Kidney epithelial cell (primary cell): ENCODE results near the gene SLC25A12. TPM values are rescaled to one million over a fixed set of nuclear protein-coding genes. Genes with fewer than 3 reads are reported as not detected.

ENCODE experiments used
- DNase-seq: peaks from one replicate; pipeline ENCODE4 v3.0.0-alpha.2; 2010; ENCODE audit warnings: low read depth
- H3K27me3 ChIP-seq: 2 replicates; pipeline ENCODE4 v1.6.0; 2011; ENCODE audit warnings: low read length; ENCODE audit not compliant: control insufficient read depth, insufficient read depth
- H3K36me3 ChIP-seq: 2 replicates; pipeline ENCODE4 v1.5.1; 2011; ENCODE audit warnings: low read length; ENCODE audit not compliant: control insufficient read depth, insufficient read depth
- H3K4me3 ChIP-seq: 2 replicates; pipeline ENCODE4 v1.5.1; 2011; ENCODE audit warnings: low read depth, mild to moderate bottlenecking, control low read depth, low read length
- total RNA-seq: library from RNA; depleted of rRNA; stranded (reverse); fragments of >200 nt; gene quantifications from 2 replicates; pipeline ENCODE4 v1.2.3, GENCODE V29; 2015
- TF ChIP-seq, protein P1 (sequence below): IDR thresholded peaks from 2 replicates; pipeline ENCODE4 v1.5.1; 2011; ENCODE audit warnings: mild to moderate bottlenecking, moderate library complexity, low read length, control low read depth, inconsistent platforms; ENCODE audit not compliant: insufficient read depth, poor library complexity, severe bottlenecking

SLC25A12 gene
- total RNA-seq, 1 donor from 2014 or later: 9.1 TPM

DNA sequence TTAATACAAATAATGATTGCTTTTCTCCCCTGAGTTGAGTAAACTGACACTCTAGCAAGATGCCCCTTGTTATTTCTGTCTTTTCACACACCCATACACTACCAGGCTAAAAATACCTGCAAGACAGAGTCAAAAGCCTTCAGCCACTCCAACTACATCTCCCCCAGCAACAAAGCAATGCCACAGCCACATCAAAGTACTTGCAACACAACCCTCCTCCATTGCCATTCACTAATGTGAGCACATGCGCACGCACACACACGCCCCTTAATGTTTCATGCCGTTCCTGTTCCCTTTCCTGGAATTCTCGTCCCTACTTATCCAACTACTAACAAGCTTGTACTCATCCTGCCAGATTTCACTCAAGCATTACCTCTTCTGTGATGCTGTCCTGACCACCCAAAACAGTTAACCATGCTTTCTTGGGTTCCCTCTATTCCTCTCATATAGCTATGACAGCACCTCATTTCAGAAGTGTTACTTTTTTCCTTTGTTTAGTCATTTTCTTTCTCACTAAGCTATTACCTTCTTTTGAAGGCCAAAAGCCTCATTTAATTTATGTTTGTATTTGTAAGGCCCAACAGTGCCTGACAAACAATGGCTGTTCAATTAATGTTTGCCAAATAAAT, 29.6 kb downstream of the SLC25A12 start:
- no peak for DNase-seq
- no peaks in the 10 kb centered on the region for H3K36me3 ChIP-seq
- TF ChIP-seq, protein P1, sequence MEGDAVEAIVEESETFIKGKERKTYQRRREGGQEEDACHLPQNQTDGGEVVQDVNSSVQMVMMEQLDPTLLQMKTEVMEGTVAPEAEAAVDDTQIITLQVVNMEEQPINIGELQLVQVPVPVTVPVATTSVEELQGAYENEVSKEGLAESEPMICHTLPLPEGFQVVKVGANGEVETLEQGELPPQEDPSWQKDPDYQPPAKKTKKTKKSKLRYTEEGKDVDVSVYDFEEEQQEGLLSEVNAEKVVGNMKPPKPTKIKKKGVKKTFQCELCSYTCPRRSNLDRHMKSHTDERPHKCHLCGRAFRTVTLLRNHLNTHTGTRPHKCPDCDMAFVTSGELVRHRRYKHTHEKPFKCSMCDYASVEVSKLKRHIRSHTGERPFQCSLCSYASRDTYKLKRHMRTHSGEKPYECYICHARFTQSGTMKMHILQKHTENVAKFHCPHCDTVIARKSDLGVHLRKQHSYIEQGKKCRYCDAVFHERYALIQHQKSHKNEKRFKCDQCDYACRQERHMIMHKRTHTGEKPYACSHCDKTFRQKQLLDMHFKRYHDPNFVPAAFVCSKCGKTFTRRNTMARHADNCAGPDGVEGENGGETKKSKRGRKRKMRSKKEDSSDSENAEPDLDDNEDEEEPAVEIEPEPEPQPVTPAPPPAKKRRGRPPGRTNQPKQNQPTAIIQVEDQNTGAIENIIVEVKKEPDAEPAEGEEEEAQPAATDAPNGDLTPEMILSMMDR: no peak

DNA sequence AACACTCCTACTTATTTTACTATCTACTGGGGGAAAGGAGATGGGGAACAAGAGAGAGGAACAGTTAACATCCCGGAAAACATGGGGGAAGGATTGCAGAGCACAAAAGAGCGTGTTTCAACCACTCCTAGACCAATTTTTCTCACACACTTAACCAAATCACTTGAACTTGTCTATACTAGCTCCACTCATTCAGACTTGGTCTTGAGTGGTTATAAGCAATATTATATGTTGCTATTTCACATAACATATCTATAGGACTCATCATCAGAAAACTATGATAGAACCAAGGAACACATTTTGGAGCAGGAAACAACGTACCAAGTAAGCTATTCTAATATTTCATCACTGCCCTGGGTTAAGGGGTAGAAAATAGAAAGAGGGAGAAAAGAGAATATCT, 31.5 kb downstream of the SLC25A12 start:
- no peak overlapping the region for H3K4me3 ChIP-seq
- TF ChIP-seq, protein P1: no peak
- no peak for DNase-seq
- no peaks in the 10 kb centered on the region for H3K27me3 ChIP-seq
- no peaks in the 10 kb centered on the region for H3K36me3 ChIP-seq

More for the DNA sequence above, 29.6 kb downstream of the SLC25A12 start:
- H3K4me3 ChIP-seq: no peak overlapping the region
- H3K27me3 ChIP-seq: no peaks in the 10 kb centered on the region

DNA sequence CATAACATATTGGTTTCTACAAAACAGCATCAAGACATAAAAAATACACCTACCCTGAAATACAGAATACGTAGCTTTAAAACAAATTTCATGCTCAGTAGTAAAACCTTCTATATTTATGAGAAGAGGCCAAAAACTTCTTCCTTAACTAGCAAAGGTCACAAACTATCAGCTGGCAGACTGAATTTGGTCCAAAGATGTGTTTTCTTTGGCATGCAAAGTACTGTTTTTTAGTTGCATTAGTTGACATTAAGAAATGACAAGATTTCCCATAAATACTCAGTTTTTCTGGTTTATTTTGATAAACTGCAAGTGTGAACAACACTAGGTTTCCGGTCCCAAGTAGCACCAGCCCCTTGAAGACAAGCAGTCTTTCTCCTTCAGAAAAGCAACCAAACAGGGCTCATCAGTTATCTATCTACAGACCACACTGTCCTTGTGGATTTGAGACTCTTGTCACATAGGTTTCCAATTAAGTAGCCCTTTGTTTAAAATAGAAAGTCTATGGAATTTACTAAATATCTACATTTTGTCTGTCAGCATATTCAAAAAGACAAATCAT, 35.6 kb downstream of the SLC25A12 start:
- DNase-seq: no peak
- Histone ChIP-seq H3K27me3 (no peaks in the 10 kb centered on the region), H3K36me3 (no peaks in the 10 kb centered on the region), H3K4me3 (no peak overlapping the region)
- TF ChIP-seq, protein P1: no peak

DNA sequence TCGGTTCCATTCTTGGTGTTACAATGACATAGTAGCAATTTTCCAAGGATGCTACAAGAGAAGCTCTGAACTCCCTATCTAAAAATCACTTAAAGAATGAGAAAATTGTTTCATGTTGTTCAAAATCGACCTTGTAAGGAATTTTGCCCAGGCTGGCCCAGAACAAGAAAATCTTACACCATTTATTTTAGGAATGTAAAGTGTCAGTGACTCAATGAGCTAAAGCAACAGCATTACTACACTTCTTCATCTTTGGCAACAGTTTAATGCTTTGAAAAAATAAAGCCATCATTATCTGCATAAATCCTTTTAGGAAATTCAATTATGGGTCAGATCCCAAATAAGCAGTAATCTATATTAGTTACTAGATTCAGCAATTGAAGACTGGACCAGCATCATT, 38.6 kb downstream of the SLC25A12 start:
- no peak overlapping the region for H3K4me3 ChIP-seq
- no peaks in the 10 kb centered on the region for H3K27me3 ChIP-seq
- DNase-seq: no peak
- TF ChIP-seq, protein P1: no peak
- no peaks in the 10 kb centered on the region for H3K36me3 ChIP-seq

DNA sequence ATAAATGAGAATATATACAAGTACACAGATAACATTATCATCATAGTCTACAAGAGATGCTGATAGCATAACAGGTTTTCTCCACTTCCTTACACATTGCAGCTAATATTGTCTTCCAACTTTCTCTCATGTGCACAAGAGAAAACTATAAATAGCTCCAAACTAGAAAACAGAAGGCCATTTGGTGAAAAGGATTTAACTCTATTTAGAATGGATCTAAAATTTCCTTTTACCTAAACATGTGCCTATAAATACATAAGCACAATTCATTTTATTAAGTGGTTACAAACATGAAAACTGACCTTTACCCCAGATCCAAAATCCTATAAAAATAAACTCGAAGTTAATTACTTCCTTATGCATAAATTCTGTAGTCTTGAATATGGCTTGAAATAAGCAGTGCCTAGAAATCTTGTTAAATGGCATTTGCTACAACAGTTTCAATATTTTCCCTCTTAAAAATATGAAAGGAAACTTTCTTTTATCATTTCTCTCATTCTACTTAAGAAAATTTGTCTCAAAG, 41.6 kb downstream of the SLC25A12 start:
- Histone ChIP-seq H3K36me3 (no peaks in the 10 kb centered on the region), H3K27me3 (no peaks in the 10 kb centered on the region), H3K4me3 (no peak overlapping the region)
- TF ChIP-seq, protein P1: no peak
- no peak for DNase-seq
